HepG2 (cell line): ENCODE results near the gene TRPT1. TPM values are rescaled to one million over a fixed set of nuclear protein-coding genes. Genes with fewer than 3 reads are reported as not detected.
A peak's percentile ranks its signal among the peaks of the same experiment; 100 is the strongest.

Experiments used
- DNMT1 ChIP-seq: sonication (generic); formaldehyde crosslinking; IDR thresholded peaks from 2 replicates; pipeline ENCODE4 v1.5.1; 2020; ENCODE audit warnings: mild to moderate bottlenecking, missing genetic modification reagents
- FUBP1 ChIP-seq: sonication (generic); formaldehyde crosslinking; IDR thresholded peaks from 2 replicates; pipeline ENCODE4 v1.5.1; 2020; ENCODE audit warnings: missing genetic modification reagents, mild to moderate bottlenecking, borderline replicate concordance
- HDAC2 ChIP-seq: sonication (generic); formaldehyde crosslinking; IDR thresholded peaks from 2 replicates; pipeline ENCODE4 v1.4.0; 2020; ENCODE audit warnings: missing genetic modification reagents
- NFE2L1 ChIP-seq: sonication (generic); formaldehyde crosslinking; IDR thresholded peaks from 2 replicates; pipeline ENCODE4 v1.4.0; 2020; ENCODE audit warnings: missing genetic modification reagents, mild to moderate bottlenecking, borderline replicate concordance
- SP2 ChIP-seq: sonication (generic); formaldehyde crosslinking; IDR thresholded peaks from 2 replicates; pipeline ENCODE4 v1.5.1; 2020; ENCODE audit warnings: mild to moderate bottlenecking, missing genetic modification reagents
- SRSF9 ChIP-seq: fragments of 200-400 bp; formaldehyde crosslinking; IDR thresholded peaks from 2 replicates; pipeline ENCODE4 v1.6.1; 2018; ENCODE audit warnings: borderline replicate concordance, mild to moderate bottlenecking, low read depth, low read length; ENCODE audit not compliant: insufficient read depth, poor library complexity, severe bottlenecking
- SUZ12 ChIP-seq: fragments of 150-350 bp; IDR thresholded peaks from 2 replicates; pipeline ENCODE4 v1.6.1; 2014; ENCODE audit warnings: low read depth, low read length
- TBL1XR1 ChIP-seq: fragments of 150-350 bp; IDR thresholded peaks from 2 replicates; pipeline ENCODE4 v1.6.1; 2014; ENCODE audit warnings: borderline replicate concordance, low read length; ENCODE audit not compliant: partially characterized antibody
- ZBTB1 ChIP-seq: sonication (generic); formaldehyde crosslinking; IDR thresholded peaks from 2 replicates; pipeline ENCODE4 v1.4.0; 2020; ENCODE audit warnings: missing genetic modification reagents, borderline replicate concordance
- ZBTB25 ChIP-seq: IDR thresholded peaks from 2 replicates; pipeline ENCODE4 v1.6.1; 2018; ENCODE audit warnings: missing genetic modification reagents
- ZBTB42 ChIP-seq: sonication (generic); formaldehyde crosslinking; IDR thresholded peaks from 2 replicates; pipeline ENCODE4 v1.5.0; 2020; ENCODE audit warnings: mild to moderate bottlenecking, missing genetic modification reagents
- ZKSCAN5 ChIP-seq: sonication (generic); formaldehyde crosslinking; IDR thresholded peaks from 2 replicates; pipeline ENCODE4 v1.5.1; 2020; ENCODE audit warnings: mild to moderate bottlenecking, missing genetic modification reagents
- ZNF124 ChIP-seq: sonication (generic); formaldehyde crosslinking; IDR thresholded peaks from 2 replicates; pipeline ENCODE4 v1.4.0; 2020; ENCODE audit warnings: missing genetic modification reagents
- ZNF235 ChIP-seq: sonication (generic); formaldehyde crosslinking; IDR thresholded peaks from 2 replicates; pipeline ENCODE4 v1.8.1; 2023; ENCODE audit warnings: mild to moderate bottlenecking, missing genetic modification reagents, borderline replicate concordance
- ZNF260 ChIP-seq: sonication (generic); formaldehyde crosslinking; IDR thresholded peaks from 2 replicates; pipeline ENCODE4 v1.4.0; 2020; ENCODE audit warnings: missing genetic modification reagents, low read depth, mild to moderate bottlenecking, borderline replicate concordance
- ZNF546 ChIP-seq: sonication (generic); formaldehyde crosslinking; conservative IDR thresholded peaks from 2 replicates; pipeline ENCODE4 v1.8.1; 2023; ENCODE audit warnings: mild to moderate bottlenecking, missing genetic modification reagents
- ZNF616 ChIP-seq: sonication (generic); formaldehyde crosslinking; IDR thresholded peaks from 2 replicates; pipeline ENCODE4 v1.5.0; 2020; ENCODE audit warnings: low read depth, mild to moderate bottlenecking, missing genetic modification reagents
- ZNF619 ChIP-seq: sonication (generic); formaldehyde crosslinking; IDR thresholded peaks from 2 replicates; pipeline ENCODE4 v1.4.0; 2020; ENCODE audit warnings: mild to moderate bottlenecking, missing genetic modification reagents
- polyA plus RNA-seq, 8 experiments: library from polyadenylated mRNA; depleted of rRNA in 3 of 8; stranded (reverse) in 7 of 8; unstranded in 1 of 8; fragments of >200 nt; fragmentation: Illumina TruSeq in 4 of 8; extraction: Trizol in 4 of 8; gene quantifications; 2 replicates each; pipeline versions ENCODE4 v1.2.1 to v1.2.3, GENCODE V29; 2011 to 2016; ENCODE audit warnings: low read depth in 4 of 8, missing spikeins in 1 of 8, mixed read lengths in 1 of 8; ENCODE audit not compliant: insufficient read depth in 1 of 8
- total RNA-seq, 5 experiments: library from RNA; depleted of rRNA; stranded (reverse); fragments of >200 nt; fragmentation: Illumina TruSeq; extraction: Trizol; gene quantifications; 2 replicates each; pipeline ENCODE4 v1.2.3, GENCODE V29; 2016; ENCODE audit warnings: low read depth in 1 of 5
- TF ChIP-seq, protein P1 (sequence below), 2 experiments: sonication (generic) in 1 of 2; formaldehyde crosslinking in 1 of 2; IDR thresholded peaks; 2 replicates each; pipeline versions ENCODE4 v1.4.0 to v1.6.1; 2018 to 2020; ENCODE audit warnings: missing genetic modification reagents in 2 of 2, borderline replicate concordance in 1 of 2, low read depth in 1 of 2, mild to moderate bottlenecking in 1 of 2, missing biosample characterization in 1 of 2
- TF ChIP-seq, protein P2 (sequence below): sonication (generic); formaldehyde crosslinking; IDR thresholded peaks from 2 replicates; pipeline ENCODE4 v1.4.0; 2020; ENCODE audit warnings: low read depth, missing genetic modification reagents

The TRPT1 gene
- total and polyA plus RNA-seq, 2 of the 13 experiments (the other 11 are each of a cell fraction or from before 2014, with no cell fraction given), result 24.8 to 40.7 TPM

- no peak for TF ChIP-seq ZKSCAN5 (CRISPR knock-in tag)
- TF ChIP-seq, protein P1, sequence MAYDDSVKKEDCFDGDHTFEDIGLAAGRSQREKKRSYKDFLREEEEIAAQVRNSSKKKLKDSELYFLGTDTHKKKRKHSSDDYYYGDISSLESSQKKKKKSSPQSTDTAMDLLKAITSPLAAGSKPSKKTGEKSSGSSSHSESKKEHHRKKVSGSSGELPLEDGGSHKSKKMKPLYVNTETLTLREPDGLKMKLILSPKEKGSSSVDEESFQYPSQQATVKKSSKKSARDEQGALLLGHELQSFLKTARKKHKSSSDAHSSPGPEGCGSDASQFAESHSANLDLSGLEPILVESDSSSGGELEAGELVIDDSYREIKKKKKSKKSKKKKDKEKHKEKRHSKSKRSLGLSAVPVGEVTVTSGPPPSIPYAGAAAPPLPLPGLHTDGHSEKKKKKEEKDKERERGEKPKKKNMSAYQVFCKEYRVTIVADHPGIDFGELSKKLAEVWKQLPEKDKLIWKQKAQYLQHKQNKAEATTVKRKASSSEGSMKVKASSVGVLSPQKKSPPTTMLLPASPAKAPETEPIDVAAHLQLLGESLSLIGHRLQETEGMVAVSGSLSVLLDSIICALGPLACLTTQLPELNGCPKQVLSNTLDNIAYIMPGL (CRISPR knock-in tag; IDR thresholded peaks at IDR 0.05; ENCODE audit: borderline replicate concordance in 1 of 2, low read depth in 1 of 2), result peak in 1 of 2 experiments; percentile 55; a peak in 2 of 4 replicates
- TF ChIP-seq ZBTB25 (CRISPR knock-in tag), result no peak
- no peak for TF ChIP-seq FUBP1 (CRISPR knock-in tag)
- TF ChIP-seq SUZ12, result no peak
- TF ChIP-seq, protein P2, sequence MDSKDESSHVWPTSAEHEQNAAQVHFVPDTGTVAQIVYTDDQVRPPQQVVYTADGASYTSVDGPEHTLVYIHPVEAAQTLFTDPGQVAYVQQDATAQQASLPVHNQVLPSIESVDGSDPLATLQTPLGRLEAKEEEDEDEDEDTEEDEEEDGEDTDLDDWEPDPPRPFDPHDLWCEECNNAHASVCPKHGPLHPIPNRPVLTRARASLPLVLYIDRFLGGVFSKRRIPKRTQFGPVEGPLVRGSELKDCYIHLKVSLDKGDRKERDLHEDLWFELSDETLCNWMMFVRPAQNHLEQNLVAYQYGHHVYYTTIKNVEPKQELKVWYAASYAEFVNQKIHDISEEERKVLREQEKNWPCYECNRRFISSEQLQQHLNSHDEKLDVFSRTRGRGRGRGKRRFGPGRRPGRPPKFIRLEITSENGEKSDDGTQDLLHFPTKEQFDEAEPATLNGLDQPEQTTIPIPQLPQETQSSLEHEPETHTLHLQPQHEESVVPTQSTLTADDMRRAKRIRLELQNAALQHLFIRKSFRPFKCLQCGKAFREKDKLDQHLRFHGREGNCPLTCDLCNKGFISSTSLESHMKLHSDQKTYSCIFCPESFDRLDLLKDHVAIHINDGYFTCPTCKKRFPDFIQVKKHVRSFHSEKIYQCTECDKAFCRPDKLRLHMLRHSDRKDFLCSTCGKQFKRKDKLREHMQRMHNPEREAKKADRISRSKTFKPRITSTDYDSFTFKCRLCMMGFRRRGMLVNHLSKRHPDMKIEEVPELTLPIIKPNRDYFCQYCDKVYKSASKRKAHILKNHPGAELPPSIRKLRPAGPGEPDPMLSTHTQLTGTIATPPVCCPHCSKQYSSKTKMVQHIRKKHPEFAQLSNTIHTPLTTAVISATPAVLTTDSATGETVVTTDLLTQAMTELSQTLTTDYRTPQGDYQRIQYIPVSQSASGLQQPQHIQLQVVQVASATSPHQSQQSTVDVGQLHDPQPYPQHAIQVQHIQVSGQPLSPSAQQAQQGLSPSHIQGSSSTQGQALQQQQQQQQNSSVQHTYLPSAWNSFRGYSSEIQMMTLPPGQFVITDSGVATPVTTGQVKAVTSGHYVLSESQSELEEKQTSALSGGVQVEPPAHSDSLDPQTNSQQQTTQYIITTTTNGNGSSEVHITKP (CRISPR knock-in tag), result no peak
- no peak for TF ChIP-seq ZNF260 (CRISPR knock-in tag)
- TF ChIP-seq ZBTB42 (CRISPR knock-in tag), result no peak
- TF ChIP-seq ZNF124, result no peak
- TF ChIP-seq ZNF619 (CRISPR knock-in tag), result no peak
- no peak for TF ChIP-seq ZNF616 (CRISPR knock-in tag)
- TF ChIP-seq DNMT1 (CRISPR knock-in tag), result no peak
- no peak for TF ChIP-seq HDAC2 (CRISPR knock-in tag)
- TF ChIP-seq SRSF9, result no peak
- no peak for TF ChIP-seq TBL1XR1
- TF ChIP-seq ZNF546 (CRISPR knock-in tag), result no peak
- TF ChIP-seq ZNF235 (CRISPR knock-in tag), result no peak
- TF ChIP-seq ZBTB1, result no peak
- peak; percentile 55; the same call in 1 of the 2 replicates for TF ChIP-seq SP2 (CRISPR knock-in tag)
- TF ChIP-seq NFE2L1 (CRISPR knock-in tag), result no peak
These were observed 4.4 kb upstream of the TRPT1 start, which contains the start of gene DNAJC4 (continued) for GRCh38 chr11:64230171-64230984.
